Rectal smooth muscle tissue (tissue), 1 donor: ENCODE measurements around the gene KLHL17.
"Not testable (repeated sequence)": the region's sequence is repeated elsewhere in the genome, so short reads cannot be mapped to it uniquely, and the experiment has no call there.

ENCODE experiments used
- H3K27ac ChIP-seq: one replicate; pipeline ENCODE4 v1.7.0; 2013; ENCODE audit warnings: low read depth, low read length, inconsistent platforms
- H3K27me3 ChIP-seq: one replicate; pipeline ENCODE4 v1.7.0; 2013; ENCODE audit warnings: low read length; ENCODE audit not compliant: control insufficient read depth, insufficient read depth
- H3K36me3 ChIP-seq: one replicate; pipeline ENCODE4 v1.7.0; 2013; ENCODE audit warnings: low read length; ENCODE audit not compliant: control insufficient read depth, insufficient read depth
- H3K4me1 ChIP-seq: one replicate; pipeline ENCODE4 v1.7.0; 2013; ENCODE audit warnings: low read length; ENCODE audit not compliant: control insufficient read depth, insufficient read depth
- H3K4me3 ChIP-seq: one replicate; pipeline ENCODE4 v1.7.0; 2013; ENCODE audit warnings: low read length
- H3K9ac ChIP-seq: one replicate; pipeline ENCODE4 v1.7.0; 2013; ENCODE audit warnings: low read length

KLHL17 gene

DNA sequence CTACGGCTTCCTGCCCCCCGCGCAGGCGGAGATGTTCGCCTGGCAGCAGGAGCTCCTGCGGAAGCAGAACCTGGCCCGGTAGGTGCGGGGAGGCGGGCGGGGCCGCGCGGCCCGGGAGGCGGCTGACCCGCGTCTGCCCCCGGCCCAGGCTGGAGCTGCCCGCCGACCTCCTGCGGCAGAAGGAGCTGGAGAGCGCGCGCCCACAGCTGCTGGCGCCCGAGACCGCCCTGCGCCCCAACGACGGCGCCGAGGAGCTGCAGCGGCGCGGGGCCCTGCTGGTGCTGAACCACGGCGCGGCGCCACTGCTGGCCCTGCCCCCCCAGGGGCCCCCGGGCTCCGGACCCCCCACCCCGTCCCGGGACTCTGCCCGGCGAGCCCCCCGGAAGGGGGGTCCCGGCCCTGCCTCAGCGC, 18.0 kb upstream of the KLHL17 start:
- H3K27ac ChIP-seq: peak overlapping the region; percentile 10

DNA sequence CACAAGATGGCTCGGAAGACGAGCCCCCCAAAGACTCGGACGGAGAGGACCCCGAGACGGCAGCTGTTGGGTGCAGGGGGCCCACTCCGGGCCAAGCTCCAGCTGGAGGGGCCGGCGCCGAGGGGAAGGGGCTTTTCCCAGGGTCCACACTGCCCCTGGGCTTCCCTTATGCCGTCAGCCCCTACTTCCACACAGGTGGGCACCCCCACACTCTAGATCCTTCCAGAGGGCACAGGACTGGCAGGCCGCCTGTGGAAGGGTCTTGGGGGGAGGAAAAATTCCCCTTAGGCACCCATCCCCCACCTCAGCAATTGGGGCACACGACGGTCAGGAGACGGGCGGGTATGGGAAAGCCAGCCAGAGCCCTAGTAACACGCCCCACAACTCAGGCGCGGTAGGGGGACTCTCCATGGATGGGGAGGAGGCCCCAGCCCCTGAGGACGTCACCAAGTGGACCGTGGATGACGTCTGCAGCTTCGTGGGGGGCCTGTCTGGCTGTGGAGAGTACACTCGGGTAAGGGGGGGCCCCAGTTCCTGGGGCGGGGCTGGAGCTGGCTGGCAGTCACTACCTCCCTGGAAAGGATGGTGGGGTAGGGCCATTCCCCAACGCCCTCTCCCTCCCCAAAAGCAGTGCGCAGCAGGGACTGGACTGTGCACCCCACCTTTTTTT, 17.4 kb upstream of the KLHL17 start:
- peaks cover 9% of the 10 kb centered on the region for H3K36me3 ChIP-seq
- H3K9ac ChIP-seq: no peak overlapping the region

More for the DNA sequence above, 18.0 kb upstream of the KLHL17 start:
- peaks cover 7% of the 10 kb centered on the region for H3K4me1 ChIP-seq
- no peak overlapping the region for H3K9ac ChIP-seq
- no peak overlapping the region for H3K4me3 ChIP-seq
- H3K27me3 ChIP-seq: peaks cover 31% of the 10 kb centered on the region
- peaks cover 4% of the 10 kb centered on the region for H3K36me3 ChIP-seq

DNA sequence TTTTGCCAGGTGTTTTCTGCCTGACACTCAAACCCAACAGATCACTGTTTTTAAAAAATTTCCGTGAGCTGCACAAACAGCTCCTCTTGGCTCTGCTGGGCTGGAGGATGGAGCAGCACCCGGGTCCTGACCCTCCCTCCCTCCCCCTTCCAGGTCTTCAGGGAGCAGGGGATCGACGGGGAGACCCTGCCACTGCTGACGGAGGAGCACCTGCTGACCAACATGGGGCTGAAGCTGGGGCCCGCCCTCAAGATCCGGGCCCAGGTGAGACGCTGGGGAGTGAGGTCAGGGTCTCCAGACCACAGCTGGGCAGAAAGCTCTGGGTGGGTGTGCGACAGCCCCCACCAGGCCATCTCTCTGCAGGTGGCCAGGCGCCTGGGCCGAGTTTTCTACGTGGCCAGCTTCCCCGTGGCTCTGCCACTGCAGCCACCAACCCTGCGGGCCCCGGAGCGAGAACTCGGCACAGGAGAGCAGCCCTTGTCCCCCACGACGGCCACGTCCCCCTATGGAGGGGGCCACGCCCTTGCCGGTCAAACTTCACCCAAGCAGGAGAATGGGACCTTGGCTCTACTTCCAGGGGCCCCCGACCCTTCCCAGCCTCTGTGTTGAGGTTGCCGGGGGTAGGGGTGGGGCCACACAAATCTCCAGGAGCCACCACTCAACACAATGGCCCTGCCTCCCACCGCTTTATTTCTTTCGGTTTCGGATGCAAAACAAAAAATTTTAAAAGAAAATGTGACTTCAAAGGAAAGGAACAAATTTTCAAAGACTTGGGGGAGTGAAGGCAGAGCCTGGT, 16.6 kb upstream of the KLHL17 start:
- peaks cover 7% of the 10 kb centered on the region for H3K4me1 ChIP-seq
- H3K27me3 ChIP-seq: peaks cover 26% of the 10 kb centered on the region
- no peak overlapping the region for H3K4me3 ChIP-seq
- peaks cover 11% of the 10 kb centered on the region for H3K36me3 ChIP-seq
- no peak overlapping the region for H3K9ac ChIP-seq
- H3K27ac ChIP-seq: peak overlapping the region; percentile 45

More for the DNA sequence above, 17.4 kb upstream of the KLHL17 start:
- no peak overlapping the region for H3K4me3 ChIP-seq
- peaks cover 7% of the 10 kb centered on the region for H3K4me1 ChIP-seq
- peak overlapping the region; percentile 45 for H3K27ac ChIP-seq
- H3K27me3 ChIP-seq: peaks cover 31% of the 10 kb centered on the region

DNA sequence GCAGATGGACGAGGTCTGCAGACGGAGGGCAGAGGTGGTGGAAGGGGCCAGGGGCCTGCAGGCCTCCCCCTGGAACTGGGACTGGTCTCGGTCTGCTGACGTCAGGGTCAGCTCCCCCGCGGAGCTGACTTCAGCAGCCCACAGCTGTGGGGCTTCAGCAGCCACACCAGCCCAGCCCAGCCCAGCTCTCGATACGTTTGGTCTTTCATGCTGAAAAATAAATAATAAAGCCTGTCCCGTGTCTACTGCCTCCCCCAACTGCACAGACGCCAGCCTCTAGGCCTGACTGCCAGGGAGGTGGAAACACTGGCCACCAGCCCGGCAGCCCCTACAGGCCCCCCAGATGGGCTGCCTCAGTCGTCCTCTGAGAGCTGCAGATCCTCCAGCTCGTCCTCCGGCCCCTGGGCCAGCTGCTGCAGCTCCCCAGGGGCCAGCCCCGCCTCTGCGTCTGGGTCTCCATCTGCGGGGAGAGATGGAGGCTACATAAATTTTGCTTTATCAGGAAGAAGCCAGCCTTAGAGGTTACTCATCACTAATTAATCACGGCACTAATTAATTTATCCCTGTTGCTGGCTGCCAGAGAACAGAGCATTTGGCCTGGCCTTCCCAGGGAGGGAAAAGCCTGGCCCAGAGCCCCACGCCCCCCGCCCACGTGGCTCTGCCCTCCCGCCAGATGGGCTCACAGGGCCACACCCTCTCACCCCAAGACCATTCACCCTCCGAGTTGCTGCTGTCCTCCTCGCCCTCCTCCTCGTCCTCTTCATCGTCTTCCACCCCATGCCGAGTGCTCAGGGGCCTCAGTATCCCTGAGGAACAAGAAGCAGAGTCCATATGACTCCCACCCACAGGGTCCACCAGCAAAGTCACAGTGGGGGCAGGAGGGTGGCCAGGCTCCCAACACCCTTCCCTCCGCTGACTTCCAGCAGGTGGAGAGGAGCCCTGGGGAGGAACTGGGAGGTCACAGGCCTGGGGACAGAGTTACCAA, 15.8 kb upstream of the KLHL17 start:
- Histone ChIP-seq H3K4me3 (no peak overlapping the region), H3K9ac (no peak overlapping the region), H3K27me3 (peaks cover 18% of the 10 kb centered on the region), H3K27ac (no peak overlapping the region), H3K36me3 (peaks cover 11% of the 10 kb centered on the region), H3K4me1 (peaks cover 7% of the 10 kb centered on the region)

DNA sequence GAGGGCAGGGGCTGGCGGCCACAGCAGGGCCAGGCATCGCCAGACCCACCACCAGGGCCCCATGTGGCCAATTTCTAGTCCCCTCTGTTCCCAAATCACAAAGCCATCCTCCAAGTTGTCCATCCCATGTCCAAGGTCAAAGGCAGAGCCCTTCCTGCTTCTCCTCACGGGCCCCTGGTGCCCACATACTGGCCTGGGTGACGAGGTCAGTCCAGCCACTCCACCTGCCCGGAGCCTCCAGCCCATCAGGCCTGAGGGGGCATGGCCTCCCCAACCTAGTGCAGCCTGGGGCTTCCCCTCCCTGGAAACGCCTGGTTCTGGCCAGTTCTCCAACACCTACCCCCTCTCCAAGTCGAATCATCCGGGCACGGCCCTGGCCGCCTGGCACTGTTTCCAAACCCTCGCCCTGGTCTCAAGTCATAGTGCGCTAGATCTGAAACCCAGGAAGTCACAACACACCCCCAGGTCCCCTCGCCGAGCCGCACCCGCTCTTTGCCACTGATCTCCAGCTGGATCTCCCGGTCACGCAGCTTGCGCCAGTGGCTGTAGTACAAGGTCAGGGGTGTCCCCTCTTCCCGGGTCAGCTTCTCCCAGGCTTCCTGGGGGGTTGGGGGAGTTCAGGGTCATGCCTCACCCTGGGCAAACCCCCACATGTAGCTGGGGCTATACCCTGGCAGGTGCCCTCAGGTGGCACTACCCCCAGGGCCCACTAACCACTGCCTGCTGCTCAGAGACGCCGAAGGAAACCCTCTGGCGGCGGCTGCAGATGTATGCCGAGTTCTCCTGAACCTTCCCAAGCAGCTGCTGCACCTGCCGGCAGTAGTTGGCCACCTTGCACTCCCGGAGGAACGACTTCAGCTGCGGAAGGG, 14.5 kb upstream of the KLHL17 start:
- Histone ChIP-seq H3K9ac (no peak overlapping the region), H3K36me3 (peaks cover 21% of the 10 kb centered on the region), H3K27me3 (peaks cover 8% of the 10 kb centered on the region), H3K4me3 (no peak overlapping the region), H3K4me1 (no peaks in the 10 kb centered on the region), H3K27ac (no peak overlapping the region)

DNA sequence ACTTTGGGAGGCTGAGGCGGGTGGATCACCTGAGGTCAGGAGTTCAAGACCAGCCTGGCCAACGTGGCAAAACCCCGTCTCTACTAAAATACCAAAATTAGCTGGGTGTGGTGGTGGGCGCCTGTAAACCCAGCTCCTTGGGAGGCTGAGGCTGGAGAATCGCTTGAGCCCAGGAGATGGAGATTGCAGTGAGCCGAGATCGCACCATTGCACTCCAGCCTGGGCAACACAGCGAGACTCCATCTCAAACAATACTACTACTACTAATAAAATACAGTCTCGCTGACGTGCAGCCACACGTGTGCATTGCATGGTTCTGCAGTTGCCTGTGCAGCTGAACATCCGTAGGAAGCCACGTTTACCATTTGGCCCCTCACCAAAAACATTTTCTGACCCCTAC, 13.6 kb upstream of the KLHL17 start:
- H3K9ac ChIP-seq, H3K27me3 ChIP-seq, H3K4me3 ChIP-seq, H3K4me1 ChIP-seq, H3K27ac ChIP-seq: not testable (repeated sequence)
- peaks cover 21% of the 10 kb centered on the region for H3K36me3 ChIP-seq

DNA sequence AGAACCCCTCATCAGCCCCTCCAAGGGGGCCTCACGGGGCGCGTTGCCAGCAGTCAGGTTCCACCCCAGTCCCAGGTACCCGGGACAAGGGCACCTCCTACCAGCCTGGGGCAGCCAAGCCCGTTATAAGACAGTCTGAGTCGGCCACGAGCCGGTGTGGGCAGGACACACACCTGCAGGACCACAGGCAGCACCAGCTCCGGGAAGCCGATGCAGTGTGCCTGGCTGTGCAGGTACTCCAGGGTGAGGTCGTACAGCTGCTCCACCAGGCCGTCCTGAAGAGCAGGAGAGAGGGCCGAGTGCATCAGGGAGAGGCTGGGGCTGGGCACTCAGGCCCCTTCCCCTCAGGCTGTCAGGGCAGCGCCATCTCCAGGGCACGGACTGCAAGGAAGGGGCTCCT, 12.4 kb upstream of the KLHL17 start:
- Histone ChIP-seq H3K4me1 (no peaks in the 10 kb centered on the region), H3K9ac (no peak overlapping the region), H3K36me3 (peaks cover 23% of the 10 kb centered on the region), H3K4me3 (no peak overlapping the region), H3K27ac (no peak overlapping the region), H3K27me3 (peaks cover 2% of the 10 kb centered on the region)

DNA sequence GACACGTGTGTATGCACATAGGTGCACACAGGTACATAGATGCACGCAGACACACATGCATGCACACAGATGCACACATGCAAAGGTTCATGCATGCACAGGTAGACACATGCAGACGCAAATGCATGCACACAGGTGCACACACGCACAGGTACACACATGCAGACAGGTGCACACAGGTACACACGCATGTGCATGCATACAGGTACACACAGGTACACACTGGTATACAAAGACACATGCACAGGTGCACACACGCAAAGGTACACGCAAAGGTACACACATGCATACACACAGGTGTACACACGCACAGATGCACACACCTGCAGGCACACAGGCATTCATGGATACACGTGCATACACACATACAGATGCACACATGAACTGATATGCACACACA, 10.1 kb upstream of the KLHL17 start:
- Histone ChIP-seq H3K4me3 (no peak overlapping the region), H3K9ac (no peak overlapping the region), H3K36me3 (peaks cover 38% of the 10 kb centered on the region), H3K27me3 (no peaks in the 10 kb centered on the region), H3K4me1 (no peaks in the 10 kb centered on the region), H3K27ac (no peak overlapping the region)

DNA sequence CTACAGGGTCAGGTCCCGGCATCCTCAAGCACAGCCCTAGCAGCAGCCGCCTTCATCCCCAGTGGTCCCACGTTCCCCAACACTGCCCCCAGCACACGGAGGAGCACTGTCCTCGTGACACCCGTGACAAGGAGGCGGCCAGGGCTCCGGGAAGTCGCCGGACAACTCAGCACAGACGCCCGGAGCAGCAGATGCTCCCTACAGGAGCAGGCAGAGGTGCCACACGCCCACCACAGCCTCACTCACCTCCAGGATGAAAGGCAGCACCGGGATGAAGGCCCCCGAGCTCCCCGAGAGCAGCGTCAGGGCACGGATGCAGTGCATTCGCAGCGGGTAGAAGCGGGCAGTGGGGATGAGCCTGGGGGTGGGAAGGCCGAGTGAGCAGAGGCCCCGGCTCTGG, 9.5 kb upstream of the KLHL17 start:
- no peaks in the 10 kb centered on the region for H3K4me1 ChIP-seq
- H3K27ac ChIP-seq: no peak overlapping the region
- H3K27me3 ChIP-seq: no peaks in the 10 kb centered on the region
- no peak overlapping the region for H3K4me3 ChIP-seq
- H3K36me3 ChIP-seq: peaks cover 45% of the 10 kb centered on the region
- no peak overlapping the region for H3K9ac ChIP-seq

DNA sequence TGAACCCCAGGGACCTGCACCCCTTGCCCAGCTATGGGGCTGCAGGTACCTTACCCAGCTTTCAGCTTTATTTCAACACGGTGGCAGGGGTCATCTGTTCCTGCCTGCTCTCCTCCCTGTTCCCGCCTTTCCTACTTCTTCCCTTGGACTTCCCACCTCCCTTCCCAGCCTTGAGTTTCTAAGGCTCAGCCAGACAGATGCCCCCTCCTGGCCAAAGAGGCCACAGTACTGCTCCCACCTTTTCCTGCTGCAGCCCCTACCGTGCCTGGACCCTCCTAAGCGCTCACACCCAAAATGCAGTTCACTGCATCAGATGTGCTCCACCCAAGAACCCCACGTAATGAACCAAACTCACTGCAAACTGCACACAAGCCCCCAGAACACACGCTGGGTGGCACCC, 9.0 kb upstream of the KLHL17 start:
- H3K36me3 ChIP-seq: peaks cover 48% of the 10 kb centered on the region
- no peak overlapping the region for H3K9ac ChIP-seq

DNA sequence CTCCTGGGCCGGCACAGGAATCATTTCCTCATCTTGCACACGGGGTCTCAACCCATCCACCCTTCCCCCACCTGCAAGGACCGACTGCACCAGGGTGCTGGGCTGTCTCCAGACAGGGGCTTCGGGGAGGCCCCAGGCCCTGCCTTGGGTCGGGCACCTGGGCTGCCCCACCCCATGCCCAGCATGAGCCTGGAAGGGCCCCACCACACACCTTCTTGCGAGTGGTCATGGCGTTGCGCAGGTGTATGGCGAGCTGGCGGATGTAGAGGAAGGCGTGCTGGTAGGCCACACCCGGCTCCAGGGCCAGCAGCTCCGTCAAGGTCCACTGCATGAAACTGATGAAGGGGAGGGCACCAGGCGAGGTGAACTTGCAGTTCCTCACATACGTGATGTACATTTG, 8.2 kb upstream of the KLHL17 start:
- Histone ChIP-seq H3K4me1 (no peaks in the 10 kb centered on the region), H3K36me3 (peaks cover 48% of the 10 kb centered on the region), H3K27me3 (no peaks in the 10 kb centered on the region), H3K4me3 (no peak overlapping the region), H3K27ac (no peak overlapping the region), H3K9ac (no peak overlapping the region)

More for the DNA sequence above, 9.0 kb upstream of the KLHL17 start:
- Histone ChIP-seq H3K4me3 (no peak overlapping the region), H3K27ac (no peak overlapping the region), H3K27me3 (no peaks in the 10 kb centered on the region), H3K4me1 (no peaks in the 10 kb centered on the region)
